Sigmoid colon (tissue), 7 donors: ENCODE data around the gene CATSPER1. TPM values are rescaled to one million over a fixed set of nuclear protein-coding genes. Genes with fewer than 3 reads are reported as not detected.

Source experiments
- DNase-seq: peaks from one replicate; pipeline ENCODE4 v3.0.0-alpha.2; 2019
- H3K27ac ChIP-seq, 4 donors: fragments of 200-600 bp; sonication (generic); one replicate each; pipeline ENCODE4 v1.5.1; 2016 to 2019; ENCODE audit warnings: mild to moderate bottlenecking in 1 of 4
- H3K27me3 ChIP-seq, 3 donors: fragments of 200-600 bp; sonication (generic); one replicate each; pipeline ENCODE4 v1.5.1; 2019; ENCODE audit warnings: mild to moderate bottlenecking in 1 of 3
- H3K36me3 ChIP-seq, 4 donors: fragments of 200-600 bp; sonication (generic); one replicate each; pipeline ENCODE4 v1.5.1; 2016 to 2019
- H3K4me1 ChIP-seq, 4 donors: fragments of 200-600 bp; sonication (generic); one replicate each; pipeline ENCODE4 v1.5.1; 2017 to 2019
- H3K4me3 ChIP-seq, 4 donors: fragments of 200-600 bp; sonication (generic); one replicate each; pipeline ENCODE4 v1.5.1; 2017 to 2019; ENCODE audit warnings: mild to moderate bottlenecking in 2 of 4, moderate library complexity in 1 of 4
- H3K9me3 ChIP-seq, 4 donors: fragments of 200-600 bp in 3 of 4; sonication (generic) in 3 of 4; one replicate each; pipeline versions ENCODE4 v1.5.1 to v1.6.1; 2013 to 2019
- EP300 ChIP-seq, 4 donors: sonication (generic); formaldehyde crosslinking; IDR thresholded peaks; one replicate each; pipeline ENCODE4 v1.6.1; 2017; ENCODE audit warnings: antibody characterized with exemption in 4 of 4
- POLR2A ChIP-seq, 2 donors: fragments of 450-650 bp; IDR thresholded peaks; one replicate each; pipeline ENCODE4 v1.6.1; 2016; ENCODE audit warnings: antibody characterized with exemption in 2 of 2, mild to moderate bottlenecking in 2 of 2, moderate library complexity in 2 of 2
- POLR2AphosphoS5 ChIP-seq, 4 donors: sonication (generic); formaldehyde crosslinking; IDR thresholded peaks; one replicate each; pipeline ENCODE4 v1.6.1; 2017; ENCODE audit warnings: antibody characterized with exemption in 4 of 4
- WGBS, 2 donors: extraction: QIAGEN DNeasy Blood & Tissue Kit; methylation state at CpG; one replicate each; pipeline ENCODE4 v1.1.7; 2013; 5-methylcytosine and 5-hydroxymethylcytosine counted together
- intact Hi-C: fragments of 100-400 bp; cut with DNase I; formaldehyde crosslinking; loops from one replicate; pipeline ENCODE4 v1.15.1; 2023
- polyA plus RNA-seq, 3 donors: library from polyadenylated mRNA; stranded (reverse); fragments of 200-250 nt; gene quantifications; one replicate each; pipeline ENCODE4 v1.2.3, GENCODE V29; 2013
- total RNA-seq, 4 donors: library from RNA; depleted of rRNA; stranded (reverse); fragments of >200 nt; gene quantifications; one replicate each; pipeline ENCODE4 v1.1.0, GENCODE V29; 2016
- TF ChIP-seq, protein P1 (sequence below), 4 experiments: fragments of 450-650 bp in 3 of 4; fragments of 200-600 bp in 1 of 4; IDR thresholded peaks; one replicate each; pipeline ENCODE4 v1.5.1; 2016 to 2019; ENCODE audit warnings: antibody characterized with exemption in 4 of 4, mild to moderate bottlenecking in 3 of 4, moderate library complexity in 2 of 4
- donor health status: healthy with polysubstance abuse.
- donor health status: Bipolar disorder and iron deficiency.
- donor health status: healthy.

Gene CATSPER1
- total and polyA plus RNA-seq, 7 donors: 0.06 TPM; not detected in 6

DNA sequence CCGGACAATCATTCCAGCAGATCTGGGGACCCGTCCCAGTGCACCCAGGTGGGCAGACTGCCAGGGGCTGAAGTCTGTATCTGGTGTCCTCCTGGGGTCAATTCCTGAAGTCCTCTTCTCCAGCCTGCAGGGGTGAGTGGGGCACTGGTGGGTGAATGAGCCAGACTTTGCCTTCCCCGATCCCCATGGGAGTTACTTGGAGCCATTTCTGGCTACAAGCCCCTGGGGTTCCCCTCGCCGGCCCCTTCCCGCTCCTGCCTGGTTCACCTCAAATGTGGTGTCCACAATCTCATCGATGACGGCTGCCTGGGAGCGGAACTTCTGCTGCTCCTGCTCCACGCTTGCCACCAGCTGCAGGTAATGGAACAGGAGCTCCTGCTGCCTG is 9.5 kb downstream of the CATSPER1 start:
- intact Hi-C loops: no loop called here
- 89 to 90% methylated on average over 10 of the region's 10 CpGs for WGBS, 2 donors
- no peak for DNase-seq
- no peak overlapping the region for H3K4me3 ChIP-seq
- H3K4me1 ChIP-seq: peaks cover 0 to 6% (median 5%) of the 10 kb centered on the region in 4 donors
- H3K9me3 ChIP-seq: no peaks in the 10 kb centered on the region
- no peaks in the 10 kb centered on the region for H3K36me3 ChIP-seq
- H3K27ac ChIP-seq: no peak overlapping the region
- TF ChIP-seq POLR2A (IDR thresholded peaks at IDR 0.05) (no peak), EP300 (IDR thresholded peaks at IDR 0.05) (no peak), POLR2AphosphoS5 (IDR thresholded peaks at IDR 0.05) (no peak)
- TF ChIP-seq, protein P1, sequence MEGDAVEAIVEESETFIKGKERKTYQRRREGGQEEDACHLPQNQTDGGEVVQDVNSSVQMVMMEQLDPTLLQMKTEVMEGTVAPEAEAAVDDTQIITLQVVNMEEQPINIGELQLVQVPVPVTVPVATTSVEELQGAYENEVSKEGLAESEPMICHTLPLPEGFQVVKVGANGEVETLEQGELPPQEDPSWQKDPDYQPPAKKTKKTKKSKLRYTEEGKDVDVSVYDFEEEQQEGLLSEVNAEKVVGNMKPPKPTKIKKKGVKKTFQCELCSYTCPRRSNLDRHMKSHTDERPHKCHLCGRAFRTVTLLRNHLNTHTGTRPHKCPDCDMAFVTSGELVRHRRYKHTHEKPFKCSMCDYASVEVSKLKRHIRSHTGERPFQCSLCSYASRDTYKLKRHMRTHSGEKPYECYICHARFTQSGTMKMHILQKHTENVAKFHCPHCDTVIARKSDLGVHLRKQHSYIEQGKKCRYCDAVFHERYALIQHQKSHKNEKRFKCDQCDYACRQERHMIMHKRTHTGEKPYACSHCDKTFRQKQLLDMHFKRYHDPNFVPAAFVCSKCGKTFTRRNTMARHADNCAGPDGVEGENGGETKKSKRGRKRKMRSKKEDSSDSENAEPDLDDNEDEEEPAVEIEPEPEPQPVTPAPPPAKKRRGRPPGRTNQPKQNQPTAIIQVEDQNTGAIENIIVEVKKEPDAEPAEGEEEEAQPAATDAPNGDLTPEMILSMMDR (IDR thresholded peaks at IDR 0.05): no peak
- H3K27me3 ChIP-seq: peaks cover 13 to 24% (median 22%) of the 10 kb centered on the region in 3 donors

DNA sequence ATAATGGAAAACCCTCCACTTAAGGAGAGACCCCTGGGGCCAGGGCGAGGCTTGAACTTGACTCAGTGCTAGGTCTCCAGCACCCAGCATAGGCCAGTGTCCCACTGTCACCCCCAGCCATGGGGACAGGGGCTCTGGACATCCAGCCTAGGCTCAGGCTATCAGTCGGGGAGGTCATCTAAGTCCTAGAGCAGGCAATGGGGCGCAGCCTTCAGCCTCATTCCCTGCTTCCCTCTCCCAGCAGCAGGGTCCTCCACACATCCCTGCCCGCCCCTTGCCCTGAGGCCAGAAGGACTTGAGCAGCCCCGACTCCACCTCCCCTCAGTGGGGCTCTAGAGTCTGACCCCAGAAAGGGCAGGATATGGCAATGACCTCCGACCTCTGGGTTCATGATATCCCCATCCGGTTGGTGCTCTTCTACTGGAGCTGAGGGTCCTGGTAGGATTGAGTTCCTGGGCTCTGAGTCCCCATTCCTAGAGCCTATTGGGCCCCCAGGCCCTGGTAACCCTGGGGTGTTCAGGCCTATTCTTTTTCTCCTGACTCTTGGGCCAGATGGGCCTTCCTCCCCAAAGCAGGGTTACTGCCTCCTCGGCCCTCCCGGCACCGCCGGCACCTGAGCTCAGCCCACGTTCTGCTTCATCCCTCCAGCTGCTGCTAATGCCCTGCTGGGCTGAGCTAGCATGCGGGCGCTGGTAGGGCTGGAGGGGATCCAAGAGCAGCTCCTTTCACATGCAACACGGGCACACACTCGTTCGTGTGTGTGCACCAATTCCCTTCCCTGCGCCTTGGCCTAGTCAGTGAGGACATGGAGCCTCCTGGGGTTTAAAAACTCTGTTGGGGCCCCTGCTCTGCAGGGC is 10.1 kb downstream of the CATSPER1 start:
- Histone ChIP-seq H3K27ac (no peak overlapping the region), H3K9me3 (no peaks in the 10 kb centered on the region), H3K27me3 (peaks cover 15 to 29% (median 27%) of the 10 kb centered on the region in 3 donors), H3K36me3 (no peaks in the 10 kb centered on the region), H3K4me1 (peaks cover 0 to 11% (median 8%) of the 10 kb centered on the region in 4 donors), H3K4me3 (no peak overlapping the region)
- intact Hi-C loops: no loop called here
- WGBS, 2 donors: 85 to 90% methylated on average over 18 of the region's 18 CpGs
- DNase-seq: no peak
- TF ChIP-seq, protein P1 (IDR thresholded peaks at IDR 0.05): no peak
- TF ChIP-seq EP300 (IDR thresholded peaks at IDR 0.05) (no peak), POLR2A (IDR thresholded peaks at IDR 0.05) (no peak), POLR2AphosphoS5 (IDR thresholded peaks at IDR 0.05) (no peak)

DNA sequence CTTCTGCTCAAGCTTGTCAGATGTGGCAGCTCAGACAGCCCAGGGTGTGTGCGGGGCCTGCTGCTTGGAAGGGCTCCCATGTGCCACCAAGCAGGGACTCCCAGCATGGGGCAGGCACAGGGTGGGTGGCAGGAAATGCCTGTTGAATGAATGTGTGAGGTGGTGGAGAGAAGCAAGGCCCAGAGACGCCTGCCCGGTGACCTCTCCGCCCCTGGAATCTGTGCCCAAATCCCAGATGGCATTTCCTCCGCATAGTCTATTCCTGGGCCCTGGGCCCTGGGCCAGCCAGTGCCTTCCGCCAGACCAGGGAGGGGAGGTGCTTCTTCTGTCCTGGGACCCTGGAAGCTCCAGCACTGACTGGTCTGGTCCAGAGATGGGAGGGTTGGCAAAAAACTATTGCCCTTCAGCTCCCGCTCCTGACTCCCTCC is 10.8 kb downstream of the CATSPER1 start:
- intact Hi-C loops: no loop called here

DNA sequence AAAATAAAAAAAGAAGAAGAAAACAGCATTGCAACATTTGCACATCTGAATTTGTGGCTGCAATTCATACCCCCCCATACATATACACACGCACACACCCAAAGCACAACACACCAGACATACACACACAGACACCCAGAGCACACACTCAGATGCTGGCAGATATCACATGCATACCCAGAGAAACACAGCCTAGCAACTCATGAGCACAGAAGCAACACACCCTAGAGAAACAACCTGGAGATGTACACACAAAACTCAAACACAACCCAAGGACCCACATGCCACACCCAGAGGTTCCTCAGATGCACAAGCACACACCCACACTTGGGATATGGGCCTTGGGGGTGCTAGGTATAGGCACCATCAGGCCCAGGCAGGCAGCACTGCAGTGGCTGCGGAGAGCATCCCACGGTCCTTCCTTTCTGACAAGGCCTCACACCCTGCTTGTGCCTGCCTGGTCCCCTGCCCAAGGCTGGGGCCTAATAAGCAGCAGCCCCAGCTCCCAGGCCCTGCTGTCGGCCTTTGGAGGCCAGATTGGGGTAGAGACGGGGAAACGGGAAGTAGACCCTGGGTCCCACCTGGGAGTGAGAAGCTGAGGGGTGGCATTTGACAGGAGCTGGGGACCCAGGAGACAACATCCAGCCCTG is 11.3 kb downstream of the CATSPER1 start:
- TF ChIP-seq POLR2A (IDR thresholded peaks at IDR 0.05): no peak
- no peak overlapping the region for H3K27ac ChIP-seq
- peaks cover 15 to 29% (median 27%) of the 10 kb centered on the region in 3 donors for H3K27me3 ChIP-seq
- no peaks in the 10 kb centered on the region for H3K9me3 ChIP-seq
- DNase-seq: no peak
- peaks cover 0 to 11% (median 8%) of the 10 kb centered on the region in 4 donors for H3K4me1 ChIP-seq
- no peaks in the 10 kb centered on the region for H3K36me3 ChIP-seq
- intact Hi-C loops: no loop called here
- H3K4me3 ChIP-seq: no peak overlapping the region
- WGBS, 2 donors: 91 to 93% methylated on average over 6 of the region's 6 CpGs

More for the DNA sequence above, 10.8 kb downstream of the CATSPER1 start:
- TF ChIP-seq, protein P1 (IDR thresholded peaks at IDR 0.05): no peak
- no peak for TF ChIP-seq EP300 (IDR thresholded peaks at IDR 0.05)
- TF ChIP-seq POLR2A (IDR thresholded peaks at IDR 0.05): no peak
- no peak for TF ChIP-seq POLR2AphosphoS5 (IDR thresholded peaks at IDR 0.05)
- H3K4me3 ChIP-seq: no peak overlapping the region
- H3K27me3 ChIP-seq: peaks cover 15 to 29% (median 27%) of the 10 kb centered on the region in 3 donors
- no peaks in the 10 kb centered on the region for H3K36me3 ChIP-seq
- H3K27ac ChIP-seq: no peak overlapping the region
- WGBS, 2 donors: 89 to 93% methylated on average over 7 of the region's 7 CpGs
- no peak for DNase-seq
- peaks cover 0 to 11% (median 8%) of the 10 kb centered on the region in 4 donors for H3K4me1 ChIP-seq
- H3K9me3 ChIP-seq: no peaks in the 10 kb centered on the region

DNA sequence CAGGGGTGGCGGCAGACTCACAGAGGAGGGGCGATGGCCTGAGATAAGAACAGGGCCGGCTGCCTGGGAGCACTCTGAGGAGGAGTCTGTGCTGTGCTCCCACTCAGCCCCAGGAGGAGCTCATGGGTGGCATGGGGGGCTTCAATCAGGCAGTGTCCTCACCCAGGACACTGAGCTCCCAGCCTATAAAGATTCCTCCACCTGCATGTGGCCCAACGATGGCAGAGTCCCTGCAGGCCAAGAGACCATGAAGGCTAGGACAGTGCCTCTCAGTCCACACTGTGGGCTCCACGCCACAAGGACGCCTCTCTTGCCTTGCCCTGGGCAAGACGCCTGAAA is 12.5 kb downstream of the CATSPER1 start:
- 59 to 80% methylated on average over 7 of the region's 7 CpGs for WGBS, 2 donors
- Histone ChIP-seq H3K36me3 (no peaks in the 10 kb centered on the region), H3K27ac (no peak overlapping the region), H3K4me1 (peaks cover 0 to 11% (median 8%) of the 10 kb centered on the region in 4 donors), H3K4me3 (no peak overlapping the region), H3K9me3 (no peaks in the 10 kb centered on the region), H3K27me3 (peaks cover 15 to 29% (median 27%) of the 10 kb centered on the region in 3 donors)
- intact Hi-C loops: no loop called here
- TF ChIP-seq POLR2A (IDR thresholded peaks at IDR 0.05) (no peak), POLR2AphosphoS5 (IDR thresholded peaks at IDR 0.05) (no peak), EP300 (IDR thresholded peaks at IDR 0.05) (no peak)
- TF ChIP-seq, protein P1 (IDR thresholded peaks at IDR 0.05): no peak
- no peak for DNase-seq
